ENCODE data around the gene KRTAP1-4.

DNA sequence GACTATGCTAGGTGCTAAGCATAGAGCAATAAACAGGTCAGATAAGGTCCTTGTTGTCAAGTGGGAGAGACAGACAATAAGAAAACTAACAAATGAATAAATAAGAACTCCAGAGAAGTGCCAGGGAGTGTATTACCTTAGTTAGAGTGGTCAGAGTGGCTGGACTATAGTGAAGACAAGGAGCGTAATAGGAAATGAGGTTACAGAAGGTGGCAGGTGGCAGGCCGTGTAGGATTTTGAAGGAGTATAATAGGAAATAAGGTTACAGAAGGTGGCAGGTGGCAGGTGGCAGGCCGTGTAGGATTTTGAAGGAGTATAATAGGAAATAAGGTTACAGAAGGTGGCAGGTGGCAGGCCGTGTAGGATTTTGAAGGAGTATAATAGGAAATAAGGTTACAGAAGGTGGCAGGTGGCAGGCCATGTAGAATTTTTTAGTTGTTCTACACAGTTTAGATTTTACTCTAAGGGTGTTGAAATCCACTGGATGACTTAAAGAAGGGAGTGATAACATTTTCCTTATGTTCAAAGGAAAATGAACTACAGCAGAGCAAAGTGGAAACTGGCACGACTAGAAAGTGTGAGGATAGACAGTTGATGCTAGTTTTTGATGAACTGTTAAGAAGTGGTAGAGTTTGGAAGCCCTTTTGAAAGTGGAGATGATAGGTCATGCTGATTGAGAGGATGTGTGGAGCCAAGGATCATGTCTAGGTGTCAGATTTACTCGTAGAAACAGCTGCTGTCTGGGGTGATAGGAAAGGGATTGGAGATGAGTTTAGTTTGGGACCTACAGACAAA, 17.5 kb downstream of the KRTAP1-4 start:
- TF ChIP-seq, protein P1, sequence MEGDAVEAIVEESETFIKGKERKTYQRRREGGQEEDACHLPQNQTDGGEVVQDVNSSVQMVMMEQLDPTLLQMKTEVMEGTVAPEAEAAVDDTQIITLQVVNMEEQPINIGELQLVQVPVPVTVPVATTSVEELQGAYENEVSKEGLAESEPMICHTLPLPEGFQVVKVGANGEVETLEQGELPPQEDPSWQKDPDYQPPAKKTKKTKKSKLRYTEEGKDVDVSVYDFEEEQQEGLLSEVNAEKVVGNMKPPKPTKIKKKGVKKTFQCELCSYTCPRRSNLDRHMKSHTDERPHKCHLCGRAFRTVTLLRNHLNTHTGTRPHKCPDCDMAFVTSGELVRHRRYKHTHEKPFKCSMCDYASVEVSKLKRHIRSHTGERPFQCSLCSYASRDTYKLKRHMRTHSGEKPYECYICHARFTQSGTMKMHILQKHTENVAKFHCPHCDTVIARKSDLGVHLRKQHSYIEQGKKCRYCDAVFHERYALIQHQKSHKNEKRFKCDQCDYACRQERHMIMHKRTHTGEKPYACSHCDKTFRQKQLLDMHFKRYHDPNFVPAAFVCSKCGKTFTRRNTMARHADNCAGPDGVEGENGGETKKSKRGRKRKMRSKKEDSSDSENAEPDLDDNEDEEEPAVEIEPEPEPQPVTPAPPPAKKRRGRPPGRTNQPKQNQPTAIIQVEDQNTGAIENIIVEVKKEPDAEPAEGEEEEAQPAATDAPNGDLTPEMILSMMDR (IDR thresholded peaks at IDR 0.05; ENCODE audit: insufficient read depth, low read length) = no peak
- TF ChIP-seq POLR2AphosphoS5 (IDR thresholded peaks at IDR 0.05; ENCODE audit: low read depth) (no peak), GABPA (IDR thresholded peaks at IDR 0.05; ENCODE audit: low read depth) (no peak)
- TF ChIP-seq, protein P2, sequence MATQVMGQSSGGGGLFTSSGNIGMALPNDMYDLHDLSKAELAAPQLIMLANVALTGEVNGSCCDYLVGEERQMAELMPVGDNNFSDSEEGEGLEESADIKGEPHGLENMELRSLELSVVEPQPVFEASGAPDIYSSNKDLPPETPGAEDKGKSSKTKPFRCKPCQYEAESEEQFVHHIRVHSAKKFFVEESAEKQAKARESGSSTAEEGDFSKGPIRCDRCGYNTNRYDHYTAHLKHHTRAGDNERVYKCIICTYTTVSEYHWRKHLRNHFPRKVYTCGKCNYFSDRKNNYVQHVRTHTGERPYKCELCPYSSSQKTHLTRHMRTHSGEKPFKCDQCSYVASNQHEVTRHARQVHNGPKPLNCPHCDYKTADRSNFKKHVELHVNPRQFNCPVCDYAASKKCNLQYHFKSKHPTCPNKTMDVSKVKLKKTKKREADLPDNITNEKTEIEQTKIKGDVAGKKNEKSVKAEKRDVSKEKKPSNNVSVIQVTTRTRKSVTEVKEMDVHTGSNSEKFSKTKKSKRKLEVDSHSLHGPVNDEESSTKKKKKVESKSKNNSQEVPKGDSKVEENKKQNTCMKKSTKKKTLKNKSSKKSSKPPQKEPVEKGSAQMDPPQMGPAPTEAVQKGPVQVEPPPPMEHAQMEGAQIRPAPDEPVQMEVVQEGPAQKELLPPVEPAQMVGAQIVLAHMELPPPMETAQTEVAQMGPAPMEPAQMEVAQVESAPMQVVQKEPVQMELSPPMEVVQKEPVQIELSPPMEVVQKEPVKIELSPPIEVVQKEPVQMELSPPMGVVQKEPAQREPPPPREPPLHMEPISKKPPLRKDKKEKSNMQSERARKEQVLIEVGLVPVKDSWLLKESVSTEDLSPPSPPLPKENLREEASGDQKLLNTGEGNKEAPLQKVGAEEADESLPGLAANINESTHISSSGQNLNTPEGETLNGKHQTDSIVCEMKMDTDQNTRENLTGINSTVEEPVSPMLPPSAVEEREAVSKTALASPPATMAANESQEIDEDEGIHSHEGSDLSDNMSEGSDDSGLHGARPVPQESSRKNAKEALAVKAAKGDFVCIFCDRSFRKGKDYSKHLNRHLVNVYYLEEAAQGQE (IDR thresholded peaks at IDR 0.05; ENCODE audit: insufficient replicate concordance, low read depth) = no peak

All from HL-60 (cell line).